HG02943 (cell line): ENCODE results near the gene SLX9.
"Not testable (repeated sequence)": the region's sequence is repeated elsewhere in the genome, so short reads cannot be mapped to it uniquely, and the experiment has no call there.

Experiments
- ATAC-seq: cut with Tn5 transposase; IDR thresholded peaks from one replicate; pipeline ENCODE4 v1.9.1; 2021; ENCODE audit warnings: mild to moderate bottlenecking, low read depth, moderate library complexity; ENCODE audit not compliant: unreplicated experiment

SLX9 gene

DNA sequence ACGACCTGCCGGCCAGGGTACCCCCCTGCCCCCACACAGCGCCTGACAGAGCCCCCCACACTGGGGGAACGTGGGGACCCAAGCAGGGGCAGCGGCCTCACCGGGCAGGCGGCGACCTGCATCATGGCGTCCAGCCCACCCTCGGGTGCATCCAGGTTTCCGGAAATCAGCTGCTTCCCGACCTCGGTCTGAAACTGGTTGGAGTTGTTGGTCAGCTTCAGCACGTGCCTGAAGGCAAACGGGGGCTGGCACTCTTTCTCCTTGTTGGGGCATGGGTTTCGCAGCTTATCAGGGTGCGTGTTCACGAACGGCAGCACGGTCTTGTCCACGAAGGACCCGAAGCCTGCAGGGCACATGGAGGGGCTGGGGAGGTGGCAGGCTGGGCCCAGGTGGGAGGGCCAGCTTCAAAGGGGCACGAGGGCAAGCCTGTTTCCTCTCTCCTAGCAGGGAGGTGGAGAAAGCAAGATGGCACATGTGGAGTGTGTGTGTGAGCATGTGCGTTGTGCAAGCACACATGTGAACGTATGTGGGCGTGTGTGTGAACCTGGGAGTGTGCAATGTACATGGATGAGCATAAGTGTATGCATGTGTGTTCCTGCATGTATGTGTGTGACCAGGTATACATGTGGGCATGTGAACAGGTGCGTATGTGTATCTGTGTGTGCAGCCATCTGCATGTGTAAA, 38.3 kb upstream of the SLX9 start:
- no peak for ATAC-seq

DNA sequence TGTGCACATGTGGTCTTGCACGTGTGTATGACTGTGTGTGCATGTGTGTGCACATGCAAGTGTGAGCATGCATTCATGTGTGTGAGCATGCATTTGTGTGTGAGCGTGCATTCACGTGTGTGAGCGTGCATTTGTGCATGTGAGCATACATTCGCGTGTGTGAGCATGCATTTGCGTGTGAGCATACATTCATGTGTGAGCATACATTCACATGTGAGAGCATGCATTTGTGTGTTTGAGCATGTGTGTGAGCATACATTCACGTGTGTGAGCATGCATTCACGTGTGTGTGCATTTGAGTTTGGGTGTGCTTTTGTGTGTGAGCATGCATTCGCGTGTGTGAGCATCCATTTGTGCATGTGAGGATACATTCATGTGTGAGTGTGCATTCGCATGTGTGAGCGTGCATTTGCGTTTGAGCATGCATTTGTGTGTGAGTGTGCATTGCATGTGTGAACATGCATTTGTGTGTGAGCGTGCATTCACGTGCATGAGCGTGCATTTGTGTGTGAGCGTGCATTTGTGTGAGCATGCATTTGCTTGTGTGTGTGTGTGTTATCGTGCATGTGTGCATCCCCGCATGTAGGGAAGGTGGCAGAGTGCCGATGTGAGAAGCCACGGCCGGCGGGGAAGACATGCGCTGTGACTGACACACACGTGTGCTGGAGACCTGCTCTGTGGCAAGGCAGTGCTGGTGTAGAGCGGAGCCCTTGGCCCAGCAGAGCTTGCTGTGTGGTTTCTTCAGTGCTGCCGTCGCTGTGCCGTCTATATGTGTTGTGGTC, 37.4 kb upstream of the SLX9 start:
- no peak for ATAC-seq

DNA sequence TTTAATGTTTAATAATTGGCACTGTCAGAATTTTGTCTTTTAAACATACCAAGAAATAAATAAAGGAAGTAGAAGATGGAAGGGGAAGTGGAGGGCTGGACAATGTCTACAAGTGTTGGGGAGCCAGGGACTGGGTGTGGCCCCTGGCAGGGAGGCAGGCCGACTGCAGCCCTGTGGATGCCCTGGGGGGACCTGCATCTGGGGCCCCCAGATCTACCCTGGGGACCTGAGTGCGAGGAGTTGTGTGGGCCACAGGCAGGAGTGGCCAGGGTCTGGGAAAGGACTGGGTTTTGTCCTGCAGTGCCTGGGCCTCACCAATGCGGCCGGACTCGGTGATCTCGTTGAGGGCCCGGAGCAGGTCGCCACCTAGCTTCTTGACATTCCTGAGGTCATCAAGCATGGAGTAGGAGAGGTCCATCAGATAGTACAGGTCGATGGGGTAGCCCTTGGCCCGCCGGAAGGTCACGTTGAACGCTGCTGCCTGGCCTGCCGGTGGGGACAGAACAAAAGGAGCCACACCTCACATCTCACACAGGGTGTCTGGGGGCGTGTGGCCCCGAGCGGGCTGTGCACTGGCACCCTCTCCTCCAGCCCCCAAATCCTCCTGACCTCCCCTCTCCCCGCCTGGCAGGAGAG, 36.7 kb upstream of the SLX9 start:
- no peak for ATAC-seq

DNA sequence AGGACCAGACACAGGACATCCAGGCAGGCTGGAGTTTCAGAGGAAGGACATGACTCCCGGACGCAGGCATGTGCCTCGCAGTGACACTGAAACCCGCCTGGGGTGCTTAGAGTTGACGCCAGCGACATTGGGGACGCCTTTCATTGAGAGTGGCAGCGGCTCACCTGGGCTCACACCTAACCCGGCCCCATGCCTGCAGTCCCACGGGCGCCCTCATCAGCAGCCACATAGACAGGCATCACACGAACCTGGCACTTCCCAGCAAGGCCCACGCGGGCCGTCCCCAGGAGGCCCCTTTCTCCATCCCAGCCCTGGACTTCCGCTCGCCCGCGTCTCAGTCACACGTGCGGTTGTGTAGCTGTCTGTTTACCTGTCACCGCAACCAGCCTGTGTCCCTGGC, 36.1 kb upstream of the SLX9 start:
- ATAC-seq = no peak

DNA sequence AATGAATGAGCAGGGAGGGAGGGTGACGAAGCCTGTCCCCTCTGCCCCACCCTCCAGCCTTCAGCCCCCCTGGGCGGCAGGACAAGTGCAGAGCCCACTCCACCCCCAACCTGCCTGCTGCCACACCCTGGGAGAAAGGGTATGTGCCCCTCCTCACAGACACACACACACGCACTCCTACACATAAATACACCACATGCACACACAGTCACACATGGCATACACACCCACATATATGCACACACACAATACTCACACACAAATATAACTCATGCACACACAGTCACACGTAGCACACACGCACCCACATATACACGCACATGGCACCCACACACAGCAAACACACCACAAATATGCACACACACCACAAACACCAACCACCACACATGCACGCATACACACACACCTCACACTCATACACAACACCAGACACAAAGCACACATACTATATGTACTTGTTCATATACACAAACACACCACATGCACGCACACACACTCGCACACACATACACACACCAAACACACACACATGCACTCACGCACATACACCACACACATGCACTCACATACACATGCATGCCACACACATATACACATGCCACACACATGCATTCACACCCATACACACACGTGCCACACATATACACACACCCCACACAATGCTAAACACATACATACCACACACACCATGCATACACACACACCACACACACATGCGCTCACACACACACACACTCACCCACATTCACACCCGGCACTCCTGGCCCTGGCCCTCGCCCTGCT, 35.5 kb upstream of the SLX9 start:
- ATAC-seq = no peak

DNA sequence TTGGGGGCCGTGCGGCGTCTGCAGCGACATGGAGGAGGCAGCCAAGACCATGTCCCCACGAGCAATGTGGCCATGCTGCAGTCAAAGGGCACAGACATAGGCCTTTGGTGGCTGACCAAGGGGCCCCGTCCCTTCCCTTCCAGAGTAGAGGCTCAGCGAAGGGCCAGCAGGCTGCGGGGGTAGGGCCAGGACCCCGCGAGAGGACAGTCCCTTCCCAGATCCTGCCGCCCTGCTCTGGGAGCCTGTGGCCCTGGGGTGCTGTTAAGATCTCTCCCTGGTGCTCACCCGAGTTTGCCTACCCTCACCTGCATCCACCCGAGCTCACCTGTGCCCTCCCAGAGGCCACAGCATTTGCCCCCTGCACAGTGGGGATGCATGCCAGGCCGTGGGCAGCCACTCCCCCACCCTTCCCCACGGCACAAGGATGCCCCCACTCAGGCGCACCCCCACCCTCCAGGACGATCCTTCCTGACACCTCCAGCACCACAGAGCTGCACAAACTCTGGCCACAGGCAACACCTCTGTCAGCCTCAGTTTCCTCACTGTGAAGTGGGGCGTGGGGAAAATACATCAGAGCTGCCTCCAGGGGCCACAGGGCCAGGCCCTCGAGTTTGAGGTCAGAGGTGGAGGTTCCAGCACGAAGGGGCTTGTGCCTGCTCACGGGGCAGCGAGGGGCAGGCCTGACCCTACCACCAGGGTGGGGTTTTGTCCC, 34.7 kb upstream of the SLX9 start:
- ATAC-seq = no peak

DNA sequence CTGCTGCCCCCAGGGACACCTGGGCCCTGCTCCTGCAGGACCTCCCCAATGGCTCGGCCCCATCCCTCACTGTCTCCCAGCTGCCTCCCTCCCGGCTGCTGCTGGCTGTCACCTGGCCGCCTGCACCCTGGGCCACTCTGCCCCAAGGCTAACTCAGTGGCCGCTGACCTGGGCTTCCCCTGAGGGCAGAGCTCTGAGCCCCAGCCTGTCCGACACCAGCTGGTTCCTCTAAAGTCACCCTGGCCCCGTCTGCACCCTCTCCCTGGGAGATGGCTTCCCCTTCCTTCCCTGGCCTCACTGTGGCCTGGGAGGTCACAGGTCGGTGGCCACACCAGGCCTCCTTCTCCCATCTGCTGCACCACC, 34.1 kb upstream of the SLX9 start:
- no peak for ATAC-seq

DNA sequence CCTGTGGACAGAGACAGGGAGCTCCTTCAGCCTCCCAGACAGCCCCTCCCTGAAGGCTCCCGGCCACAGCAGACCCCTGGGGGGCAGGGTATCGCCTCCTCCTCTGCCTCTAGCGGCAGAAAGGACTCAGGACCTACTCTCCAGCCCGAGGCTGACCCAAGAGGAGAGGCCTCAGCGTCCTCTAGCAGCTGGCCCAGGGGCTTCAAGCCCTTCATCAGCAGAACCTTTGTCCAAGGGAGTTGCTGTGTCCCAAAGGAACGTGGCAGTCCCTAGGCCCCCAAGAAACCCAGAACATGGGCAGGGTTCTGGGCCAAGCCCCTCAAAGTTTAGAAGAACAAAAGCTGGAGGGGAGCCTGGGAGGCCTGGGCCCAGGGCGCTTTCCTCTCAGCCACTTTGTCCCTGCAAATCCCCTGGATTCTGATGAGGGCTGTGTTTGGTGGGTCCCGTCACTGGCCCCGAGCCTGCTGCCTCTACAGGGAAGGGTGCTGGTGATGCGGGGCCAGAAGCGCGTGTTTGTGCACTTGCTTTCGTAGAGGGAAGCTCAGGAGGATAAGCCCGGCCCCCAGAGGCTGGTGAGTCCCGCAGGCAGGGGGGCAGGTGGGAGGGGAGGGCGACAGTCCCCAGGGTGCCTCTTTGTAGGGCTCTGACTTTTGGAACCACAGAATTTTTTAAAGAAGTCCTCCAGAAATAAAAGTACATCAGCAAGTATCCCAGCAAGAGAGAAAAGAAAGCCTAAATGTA, 32.4 kb upstream of the SLX9 start:
- ATAC-seq = no peak

DNA sequence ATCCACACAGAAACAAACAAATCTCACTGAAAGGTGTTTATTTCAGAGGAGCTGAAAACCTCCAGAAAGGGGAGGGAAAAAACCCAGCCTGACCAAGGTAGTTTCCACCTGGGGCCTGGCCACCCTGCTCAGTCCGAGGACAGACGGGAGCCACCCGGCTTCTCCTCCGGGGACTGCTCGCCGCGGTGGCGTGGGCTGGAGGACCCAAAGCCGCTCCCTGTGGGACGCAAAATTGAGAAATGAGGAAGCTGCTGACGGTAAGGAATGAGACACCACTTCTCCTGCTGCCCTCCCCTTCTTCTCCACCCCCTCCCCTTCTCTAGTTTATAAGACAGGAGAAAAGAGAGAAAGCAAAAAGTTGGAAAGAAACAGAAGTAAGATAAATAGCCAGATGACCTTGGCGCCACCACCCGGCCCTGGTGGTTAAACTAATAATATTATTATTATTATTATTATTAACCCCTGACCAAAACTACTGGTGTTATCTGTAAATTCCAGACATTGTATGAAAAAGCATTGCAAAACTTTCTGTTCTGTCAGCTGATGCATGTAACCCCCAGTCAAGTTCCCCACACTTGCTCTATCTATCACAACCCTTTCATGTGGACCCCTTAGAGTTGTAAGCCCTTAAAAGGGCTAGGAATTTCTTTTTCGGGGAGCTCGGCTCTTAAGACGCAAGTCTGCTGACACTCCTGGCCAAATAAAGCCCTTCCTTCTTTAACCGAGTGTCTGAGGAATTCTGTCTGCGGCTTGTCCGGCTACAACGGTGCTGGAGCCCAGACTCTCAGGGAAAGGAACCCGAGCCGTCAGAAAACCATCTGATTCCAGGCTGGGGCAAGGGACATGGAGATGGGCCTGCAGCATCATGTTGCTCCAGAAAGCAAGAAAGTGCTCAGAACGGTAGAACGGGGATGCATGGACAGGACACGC, 31.6 kb upstream of the SLX9 start:
- no peak for ATAC-seq

DNA sequence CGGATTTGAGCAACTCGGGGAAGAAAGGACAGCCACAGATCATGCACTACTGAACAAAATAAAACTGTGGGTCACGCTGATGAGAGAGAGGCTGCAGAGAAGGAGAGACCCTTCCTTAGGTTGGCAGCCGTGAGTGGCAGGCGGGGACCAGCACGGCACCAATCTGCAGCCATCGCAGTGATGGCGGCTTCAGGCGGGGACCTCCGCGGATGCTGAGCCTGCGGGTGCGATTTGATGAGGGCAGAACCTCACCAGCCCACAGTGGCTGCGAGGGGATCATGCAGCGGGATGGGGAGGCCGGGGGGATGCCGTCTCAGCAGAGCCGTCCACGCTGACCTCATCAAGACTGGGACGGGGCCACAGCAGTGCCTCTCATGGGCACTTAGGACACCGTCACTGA, 30.9 kb upstream of the SLX9 start:
- no peak for ATAC-seq

DNA sequence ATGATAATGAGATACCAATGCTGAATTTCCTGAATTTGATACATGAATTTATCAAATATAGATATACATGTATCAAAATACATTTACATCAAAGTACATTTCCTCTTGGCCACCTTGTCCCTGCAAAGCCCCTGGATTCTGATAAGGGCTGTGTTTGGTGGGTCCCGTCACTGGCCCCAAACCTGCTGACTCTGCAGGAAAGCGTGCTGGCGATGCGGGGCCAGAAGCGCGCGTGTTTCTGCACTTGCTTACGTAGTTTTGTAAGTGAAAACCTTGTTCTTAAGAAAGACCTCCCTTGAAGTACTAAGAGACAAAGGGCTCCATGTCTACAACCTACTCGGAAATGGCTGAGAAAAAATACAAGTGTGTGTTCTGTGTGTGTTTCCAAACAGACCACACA, 30.1 kb upstream of the SLX9 start:
- ATAC-seq = no peak

DNA sequence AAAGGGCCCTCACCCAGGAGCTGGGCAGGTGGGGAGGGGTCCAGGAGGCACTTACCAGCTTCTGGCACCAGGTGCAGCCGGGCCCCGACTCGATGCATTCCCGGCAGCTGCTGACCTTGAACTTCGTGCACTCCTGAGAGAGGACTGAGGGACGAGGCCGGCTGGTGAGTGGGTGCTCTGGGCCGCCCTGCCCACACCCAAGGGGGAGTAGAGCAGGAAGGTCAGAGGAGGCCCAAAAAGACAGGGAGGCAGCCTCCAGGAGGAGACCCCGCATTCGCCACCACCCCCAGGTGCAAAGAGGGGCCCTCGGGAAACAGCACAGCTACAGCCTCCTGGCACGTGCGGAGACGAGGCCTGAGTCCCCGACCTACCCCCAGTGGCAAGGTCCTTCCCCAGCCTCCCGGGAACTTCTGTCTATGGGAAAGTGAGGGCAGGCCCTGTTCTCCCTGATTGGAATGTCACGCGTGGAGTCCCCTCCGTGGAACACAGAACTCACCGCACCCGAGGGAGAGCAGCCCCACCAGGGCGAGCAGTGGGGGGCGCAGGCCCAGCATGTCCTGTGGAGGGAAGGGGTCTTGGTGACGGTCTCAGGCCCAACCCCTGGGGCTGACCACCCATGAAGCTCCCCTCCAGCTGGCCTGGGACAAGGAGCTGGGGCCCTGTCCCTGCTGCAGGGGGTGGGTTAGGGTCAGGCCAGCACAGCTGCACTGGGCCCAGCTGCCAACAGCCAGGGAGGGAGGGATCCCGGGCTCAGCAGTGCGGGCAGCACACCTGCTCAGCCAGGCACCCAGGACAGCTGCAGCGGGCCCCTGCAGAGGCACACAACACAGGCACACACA, 29.4 kb upstream of the SLX9 start:
- ATAC-seq = no peak

DNA sequence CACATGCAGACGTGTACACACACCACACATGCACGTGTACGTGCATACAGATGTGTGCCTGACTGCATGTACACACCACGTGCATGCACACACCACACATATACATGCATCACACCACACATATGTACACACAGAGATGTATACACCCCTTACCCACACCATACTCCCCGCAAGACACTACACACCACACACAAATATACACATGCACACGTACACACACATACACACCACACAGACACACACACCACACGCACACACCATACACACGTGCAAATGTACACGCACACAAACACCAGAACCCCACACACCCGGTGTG, 28.8 kb upstream of the SLX9 start:
- no peak for ATAC-seq

DNA sequence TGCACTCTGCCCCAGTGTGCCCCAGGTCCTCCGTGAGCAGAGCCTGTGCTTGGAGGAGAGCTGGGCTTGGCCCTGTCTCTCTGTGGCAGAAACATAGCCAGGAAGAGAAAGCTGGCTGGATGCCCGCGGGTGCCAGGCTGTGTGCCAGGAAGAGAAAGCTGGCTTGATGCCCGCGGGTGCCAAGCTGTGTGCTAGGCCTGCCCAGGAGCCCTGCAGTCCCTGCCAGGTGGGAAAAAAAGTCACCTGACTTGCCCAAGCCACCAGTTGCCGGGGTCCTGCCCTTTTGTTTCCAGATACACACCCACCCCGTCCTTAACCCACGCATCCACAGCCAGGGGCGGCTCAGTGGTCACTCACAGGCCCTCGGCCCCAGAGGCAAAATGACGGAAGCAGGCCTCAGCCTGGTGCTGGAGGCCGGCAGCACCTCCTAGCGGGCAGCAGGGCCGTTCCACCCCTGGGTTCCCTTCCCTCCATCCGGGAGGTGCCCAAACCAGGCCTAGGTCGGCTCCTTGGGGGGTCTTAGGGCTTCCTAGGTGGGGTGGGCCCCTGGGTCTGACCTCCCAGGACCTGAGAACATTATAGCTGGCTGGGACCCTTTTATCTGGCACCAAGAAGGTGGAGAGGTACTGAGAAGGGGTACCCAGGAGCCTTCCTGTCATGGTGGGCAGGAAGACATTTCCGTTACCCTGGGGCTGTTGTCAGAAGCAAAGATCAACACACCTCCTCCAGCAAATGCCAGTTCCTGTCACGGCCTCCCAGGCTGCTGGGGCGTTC, 28.3 kb upstream of the SLX9 start:
- ATAC-seq = no peak

DNA sequence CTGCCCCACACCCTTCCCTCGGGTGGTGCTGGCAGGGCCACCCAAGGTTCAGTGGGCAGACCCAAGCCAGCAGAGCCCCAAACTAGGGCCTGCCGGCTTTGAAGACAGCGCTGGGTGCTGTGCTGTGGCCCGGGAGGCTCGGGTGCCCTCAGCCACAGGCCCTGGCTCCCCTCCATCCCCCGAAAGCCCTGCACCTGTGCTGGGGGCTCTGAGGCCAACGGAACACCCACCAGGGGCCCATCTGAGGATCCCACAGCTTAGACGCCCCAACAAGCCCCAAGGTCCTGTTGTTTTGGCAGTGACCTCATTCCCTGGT, 27.7 kb upstream of the SLX9 start:
- no peak for ATAC-seq

DNA sequence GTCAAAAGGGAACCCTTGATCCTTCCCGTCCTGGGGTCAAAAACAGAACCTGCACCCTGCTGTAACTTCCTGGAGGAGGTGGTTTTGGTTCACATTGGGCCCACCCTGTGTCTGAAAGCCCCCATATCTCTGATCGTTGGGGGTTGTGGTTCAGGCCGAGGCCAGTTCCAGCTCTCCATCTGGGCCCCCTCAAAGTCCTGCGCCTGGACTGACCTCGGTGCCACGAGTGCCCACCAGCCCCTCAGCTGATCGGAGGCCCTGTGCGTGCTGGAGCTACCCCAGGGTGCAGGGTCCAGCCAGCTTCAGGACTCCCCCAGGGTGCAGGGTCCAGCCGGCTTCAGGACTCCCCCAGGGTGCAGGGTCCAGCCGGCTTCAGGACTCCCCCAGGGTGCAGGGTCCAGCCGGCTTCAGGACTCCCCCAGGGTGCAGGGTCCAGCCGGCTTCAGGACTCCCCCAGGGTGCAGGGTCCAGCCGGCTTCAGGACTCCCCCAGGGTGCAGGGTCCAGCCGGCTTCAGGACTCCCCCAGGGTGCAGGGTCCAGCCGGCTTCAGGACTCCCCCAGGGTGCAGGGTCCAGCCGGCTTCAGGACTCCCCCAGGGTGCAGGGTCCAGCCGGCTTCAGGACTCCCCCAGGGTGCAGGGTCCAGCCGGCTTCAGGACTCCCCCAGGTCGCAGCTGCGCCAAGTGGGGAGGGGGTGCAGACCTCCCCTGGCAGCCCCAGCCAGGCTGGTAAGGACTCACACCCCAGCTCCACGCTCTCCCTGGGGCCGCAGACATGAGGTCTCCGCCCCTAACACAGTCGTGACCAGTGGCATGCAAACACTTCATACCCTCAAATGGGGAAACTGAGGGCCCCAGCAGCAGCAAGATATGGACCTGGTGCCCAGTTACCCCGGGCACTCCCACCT, 27.1 kb upstream of the SLX9 start:
- ATAC-seq = not testable (repeated sequence)
